Uterus (tissue), 4 donors: ENCODE data around the gene CAMK1G. TPM values are rescaled to one million over a fixed set of nuclear protein-coding genes. Genes with fewer than 3 reads are reported as not detected.

Experiments
- DNase-seq, 2 donors: peaks; one replicate each; pipeline ENCODE4 v3.0.0-alpha.2; 2019 to 2020
- H3K27ac ChIP-seq, 2 donors: fragments of 200-600 bp; sonication (generic); 1 replicate in 1 of 2; 2 replicates in 1 of 2; pipeline ENCODE4 v1.5.1; 2016 to 2018
- H3K27me3 ChIP-seq, 2 donors: fragments of 200-600 bp; sonication (generic); one replicate each; pipeline ENCODE4 v1.5.1; 2018 to 2019; ENCODE audit warnings: control low read depth in 1 of 2
- H3K36me3 ChIP-seq, 2 donors: fragments of 200-600 bp; sonication (generic); one replicate each; pipeline ENCODE4 v1.5.1; 2019; ENCODE audit warnings: control low read depth in 1 of 2
- H3K4me1 ChIP-seq, 2 donors: fragments of 200-600 bp; sonication (generic); one replicate each; pipeline ENCODE4 v1.5.1; 2018 to 2019; ENCODE audit warnings: control low read depth in 1 of 2
- H3K4me3 ChIP-seq, 2 donors: fragments of 200-600 bp; sonication (generic); 1 replicate in 1 of 2; 2 replicates in 1 of 2; pipeline ENCODE4 v1.5.1; 2018 to 2019; ENCODE audit warnings: mild to moderate bottlenecking in 1 of 2
- H3K9me3 ChIP-seq, 2 donors: fragments of 200-600 bp; sonication (generic); one replicate each; pipeline ENCODE4 v1.5.1; 2019; ENCODE audit warnings: control low read depth in 1 of 2
- CTCF ChIP-seq, 4 experiments: fragments of 200-600 bp in 2 of 4; fragments of 450-650 bp in 2 of 4; sonication (generic) in 2 of 4; IDR thresholded peaks; one replicate each; pipeline ENCODE4 v1.5.1; 2016 to 2019; ENCODE audit warnings: antibody characterized with exemption in 4 of 4, mild to moderate bottlenecking in 2 of 4, moderate library complexity in 1 of 4
- POLR2A ChIP-seq, 2 donors: fragments of 450-650 bp; IDR thresholded peaks; one replicate each; pipeline ENCODE4 v1.6.1; 2016; ENCODE audit warnings: antibody characterized with exemption in 2 of 2, mild to moderate bottlenecking in 1 of 2, moderate library complexity in 1 of 2
- intact Hi-C: fragments of 100-400 bp; cut with DNase I; formaldehyde crosslinking; loops from one replicate; pipeline ENCODE4 v1.15.1; 2023; ENCODE audit warnings: low total_unique reads
- total RNA-seq, 4 donors: library from RNA; depleted of rRNA in 3 of 4; stranded (reverse); fragments of >200 nt in 3 of 4; gene quantifications; one replicate each; pipeline versions ENCODE4 v1.1.0 to v1.2.4, GENCODE V29; 2014 to 2023
- donor health status: DM: yes; HTN: yes; CAD: no.

Gene CAMK1G
- total RNA-seq, 4 donors from 2014 or later, result 0.43 to 5.6 TPM; not detected in 2

- H3K27ac ChIP-seq, result no peak overlapping the region
- no peaks in the 10 kb centered on the region for H3K36me3 ChIP-seq
- TF ChIP-seq CTCF (IDR thresholded peaks at IDR 0.05), result no peak
- TF ChIP-seq POLR2A (IDR thresholded peaks at IDR 0.05), result no peak
- no peaks in the 10 kb centered on the region for H3K9me3 ChIP-seq
- intact Hi-C loops, result no loop called here
- peaks cover 0 to 5% of the 10 kb centered on the region in 2 donors for H3K4me1 ChIP-seq
- H3K4me3 ChIP-seq, result no peak overlapping the region
- no peak for DNase-seq
- no peaks in the 10 kb centered on the region for H3K27me3 ChIP-seq
Measured at GRCh38 chr1:209625791-209626285, 42.3 kb downstream of the CAMK1G start.

GRCh38 chr1:209626346-209627026 lies 43.0 kb downstream of the CAMK1G start:
- H3K27ac ChIP-seq, result no peak overlapping the region
- DNase-seq, result no peak
- intact Hi-C loops, result no loop called here
- H3K27me3 ChIP-seq, result no peaks in the 10 kb centered on the region
- TF ChIP-seq CTCF (IDR thresholded peaks at IDR 0.05), result no peak
- no peak for TF ChIP-seq POLR2A (IDR thresholded peaks at IDR 0.05)
- H3K9me3 ChIP-seq, result no peaks in the 10 kb centered on the region
- H3K4me1 ChIP-seq, result peaks cover 0 to 5% of the 10 kb centered on the region in 2 donors
- H3K4me3 ChIP-seq, result no peak overlapping the region
- H3K36me3 ChIP-seq, result no peaks in the 10 kb centered on the region

GRCh38 chr1:209627027-209627731 lies 43.7 kb downstream of the CAMK1G start:
- intact Hi-C loops, result no loop called here
- Histone ChIP-seq H3K36me3 (no peaks in the 10 kb centered on the region), H3K27me3 (no peaks in the 10 kb centered on the region), H3K9me3 (no peaks in the 10 kb centered on the region), H3K4me1 (peaks cover 0 to 5% of the 10 kb centered on the region in 2 donors), H3K4me3 (no peak overlapping the region), H3K27ac (no peak overlapping the region)
- no peak for TF ChIP-seq CTCF (IDR thresholded peaks at IDR 0.05)
- no peak for TF ChIP-seq POLR2A (IDR thresholded peaks at IDR 0.05)
- no peak for DNase-seq

- intact Hi-C loops, result no loop called here
- Histone ChIP-seq H3K4me1 (peaks cover 0 to 5% of the 10 kb centered on the region in 2 donors), H3K27me3 (no peaks in the 10 kb centered on the region), H3K9me3 (no peaks in the 10 kb centered on the region), H3K4me3 (no peak overlapping the region), H3K27ac (no peak overlapping the region), H3K36me3 (no peaks in the 10 kb centered on the region)
- TF ChIP-seq POLR2A (IDR thresholded peaks at IDR 0.05), result no peak
- TF ChIP-seq CTCF (IDR thresholded peaks at IDR 0.05), result peak; percentile 77 to 84 (median 80)
- DNase-seq, result peak; percentile 56 to 66
Measured at GRCh38 chr1:209627732-209628196, 44.2 kb downstream of the CAMK1G start.
